ENCODE measurements around the gene CRADD.
"Not testable (repeated sequence)": the region's sequence is repeated elsewhere in the genome, so short reads cannot be mapped to it uniquely, and the experiment has no call there.

The CRADD gene

GRCh38 chr12:93882763-93883162, 205.6 kb downstream of the CRADD start:
- no peak for DNase-seq

- no peak for DNase-seq
These were observed 206.4 kb downstream of the CRADD start for GRCh38 chr12:93883436-93884154.

GRCh38 chr12:93884794-93885460, 207.8 kb downstream of the CRADD start:
- no peak for DNase-seq

GRCh38 chr12:93885973-93886532, 208.9 kb downstream of the CRADD start:
- DNase-seq: not testable (repeated sequence)

GRCh38 chr12:93886533-93887511, 209.6 kb downstream of the CRADD start:
- DNase-seq: no peak

- DNase-seq: no peak
These were observed 211.8 kb downstream of the CRADD start for GRCh38 chr12:93888964-93889363.

- no peak for DNase-seq
These were observed 212.5 kb downstream of the CRADD start for GRCh38 chr12:93889516-93890212.

GRCh38 chr12:93892423-93893268, 215.5 kb downstream of the CRADD start:
- no peak for DNase-seq

- peak; percentile 7 for DNase-seq
These were observed 217.4 kb downstream of the CRADD start for GRCh38 chr12:93894391-93895088.

GRCh38 chr12:93895089-93895445, 217.9 kb downstream of the CRADD start:
- no peak for DNase-seq

GRCh38 chr12:93896427-93896826, 219.3 kb downstream of the CRADD start:
- DNase-seq: peak; percentile 35

- DNase-seq: no peak
These were observed 219.8 kb downstream of the CRADD start for GRCh38 chr12:93896952-93897351.

GRCh38 chr12:93901739-93902138, 224.6 kb downstream of the CRADD start:
- no peak for DNase-seq

- DNase-seq: no peak
These were observed 225.0 kb downstream of the CRADD start for GRCh38 chr12:93902192-93902591.

- no peak for DNase-seq
These were observed 225.8 kb downstream of the CRADD start for GRCh38 chr12:93902736-93903562.

- no peak for DNase-seq
These were observed 226.9 kb downstream of the CRADD start for GRCh38 chr12:93904124-93904523.

GRCh38 chr12:93908264-93908663, 231.1 kb downstream of the CRADD start:
- no peak for DNase-seq

GRCh38 chr12:93908846-93909567, 231.8 kb downstream of the CRADD start:
- DNase-seq: no peak

- no peak for DNase-seq
These were observed 234.2 kb downstream of the CRADD start for GRCh38 chr12:93911396-93911795.
